Heart left ventricle (tissue), 16 donors: ENCODE measurements around the gene SHISA9. TPM values are rescaled to one million over a fixed set of nuclear protein-coding genes. Genes with fewer than 3 reads are reported as not detected.

ENCODE experiments used
- ATAC-seq, 4 donors: fragments of 200-7000 bp; cut with Tn5 transposase; one replicate each; pipeline ENCODE4 v1.9.1; 2020 to 2022; ENCODE audit warnings: moderate library complexity in 4 of 4, mild to moderate bottlenecking in 3 of 4, moderate number of reproducible peaks in 1 of 4
- DNase-seq, 5 donors: peaks; one replicate each; pipeline ENCODE4 v3.0.0-alpha.2; 2020
- H3K27ac ChIP-seq, 12 donors: fragments of 200-600 bp; sonication (generic) in 4 of 12; one replicate each; pipeline versions ENCODE4 v1.5.0 to v1.8.0; 2016 to 2022; ENCODE audit warnings: mild to moderate bottlenecking in 2 of 12
- H3K27me3 ChIP-seq, 9 donors: fragments of 200-600 bp; sonication (generic) in 2 of 9; one replicate each; pipeline versions ENCODE4 v1.5.1 to v1.8.0; 2016 to 2022; ENCODE audit warnings: mild to moderate bottlenecking in 3 of 9
- H3K36me3 ChIP-seq, 9 donors: fragments of 200-600 bp; sonication (generic) in 2 of 9; one replicate each; pipeline versions ENCODE4 v1.5.0 to v1.8.0; 2018 to 2022; ENCODE audit warnings: mild to moderate bottlenecking in 2 of 9
- H3K4me1 ChIP-seq, 12 donors: fragments of 200-600 bp; sonication (generic) in 4 of 12; one replicate each; pipeline versions ENCODE4 v1.5.0 to v1.8.0; 2016 to 2022; ENCODE audit warnings: mild to moderate bottlenecking in 3 of 12
- H3K4me3 ChIP-seq, 12 donors: fragments of 200-600 bp; sonication (generic) in 4 of 12; one replicate each; pipeline versions ENCODE4 v1.5.0 to v1.8.0; 2017 to 2022; ENCODE audit warnings: mild to moderate bottlenecking in 9 of 12, moderate library complexity in 4 of 12
- H3K9me3 ChIP-seq, 12 donors: fragments of 200-600 bp; sonication (generic) in 4 of 12; one replicate each; pipeline versions ENCODE4 v1.5.0 to v1.8.0; 2016 to 2022; ENCODE audit warnings: mild to moderate bottlenecking in 1 of 12
- POLR2A ChIP-seq, 2 donors: fragments of 450-650 bp; IDR thresholded peaks; one replicate each; pipeline ENCODE4 v1.6.1; 2017; ENCODE audit warnings: antibody characterized with exemption in 2 of 2, mild to moderate bottlenecking in 2 of 2, moderate library complexity in 2 of 2
- WGBS, 4 donors: extraction: QIAGEN DNeasy Blood & Tissue Kit in 2 of 4; methylation state at CpG; one replicate each; pipeline versions ENCODE4 v1.1.5 to v1.1.7; 2013 to 2018; 5-methylcytosine and 5-hydroxymethylcytosine counted together
- intact Hi-C, 10 donors: fragments of 100-400 bp; cut with DNase I; formaldehyde crosslinking; loops; one replicate each; pipeline versions ENCODE4 v1.11.1 to v1.14.2; 2022
- polyA plus RNA-seq, 2 donors: library from polyadenylated mRNA; stranded (reverse); fragments of 200-250 nt; gene quantifications; one replicate each; pipeline ENCODE4 v1.2.3, GENCODE V29; 2013
- total RNA-seq, 9 donors: library from RNA; depleted of rRNA in 2 of 9; stranded (reverse); fragments of >200 nt in 2 of 9; fragmentation: NEBNext Ultra II Directional in 3 of 9; extraction: Animal tissue kit (Norgen Biotek cat#: 25700) in 3 of 9; gene quantifications; one replicate each; pipeline versions ENCODE4 v1.1.0 to v1.2.4, GENCODE V29; 2016 to 2023
- TF ChIP-seq, protein P1 (sequence below), 12 donors: fragments of 200-600 bp; sonication (generic) in 4 of 12; IDR thresholded peaks; one replicate each; pipeline versions ENCODE4 v1.5.0 to v1.8.0; 2018 to 2022; ENCODE audit warnings: antibody characterized with exemption in 12 of 12, mild to moderate bottlenecking in 5 of 12
- donor health status: ischemic (EF 13 %, LVEDD 7.1; RV severe dilation, severe dysfunction).
- donor health status: healthy with polysubstance abuse.
- donor health status: DM: no; HTN: yes; CAD: no.
- donor health status: DM: no; HTN: no; CAD: no.
- donor health status: ischemic (EF 25% LVEDD 6.9; RV normal size, moderate dysfunction).
- donor health status: ischemic (EF 25% LVEDD 5.7; RV mildly dilated, moderate dysfunction).
- donor health status: healthy.
- donor health status: DM: yes; HTN: yes; CAD: no.
- donor health status: ischemic (EF 35%, LVEDD 5.7; RV mildly dilated, moderate dysfunction).
- donor health status: nonischemic (EF 11% LVEDD 7.7; RV severe dilation, severe dysfunction).
- donor health status: DM: yes; HTN: yes; CAD: no.
- donor health status: PGD.
- donor health status: ischemic (EF 29% LVEDD 5.4; RV normal size, mild dysfunction).
- donor health status: nonischemic (EF 23%, LVEDD 6.1; RV moderate dilation, normal function).

SHISA9 gene
- total and polyA plus RNA-seq, 11 donors: 0.08 to 0.83 (median 0.24) TPM; not detected in 1

- intact Hi-C loops: no loop called here
- Histone ChIP-seq H3K27me3 (peaks cover 0 to 7% (median 0%) of the 10 kb centered on the region in 9 donors), H3K4me3 (no peak overlapping the region), H3K9me3 (peaks cover 0 to 7% (median 0%) of the 10 kb centered on the region in 12 donors), H3K36me3 (no peaks in the 10 kb centered on the region), H3K4me1 (no peaks in the 10 kb centered on the region), H3K27ac (no peak overlapping the region)
- 63 to 83% (median 73%) methylated on average over 1 of the region's 1 CpG for WGBS, 4 donors
- no peak for ATAC-seq
- TF ChIP-seq, protein P1, sequence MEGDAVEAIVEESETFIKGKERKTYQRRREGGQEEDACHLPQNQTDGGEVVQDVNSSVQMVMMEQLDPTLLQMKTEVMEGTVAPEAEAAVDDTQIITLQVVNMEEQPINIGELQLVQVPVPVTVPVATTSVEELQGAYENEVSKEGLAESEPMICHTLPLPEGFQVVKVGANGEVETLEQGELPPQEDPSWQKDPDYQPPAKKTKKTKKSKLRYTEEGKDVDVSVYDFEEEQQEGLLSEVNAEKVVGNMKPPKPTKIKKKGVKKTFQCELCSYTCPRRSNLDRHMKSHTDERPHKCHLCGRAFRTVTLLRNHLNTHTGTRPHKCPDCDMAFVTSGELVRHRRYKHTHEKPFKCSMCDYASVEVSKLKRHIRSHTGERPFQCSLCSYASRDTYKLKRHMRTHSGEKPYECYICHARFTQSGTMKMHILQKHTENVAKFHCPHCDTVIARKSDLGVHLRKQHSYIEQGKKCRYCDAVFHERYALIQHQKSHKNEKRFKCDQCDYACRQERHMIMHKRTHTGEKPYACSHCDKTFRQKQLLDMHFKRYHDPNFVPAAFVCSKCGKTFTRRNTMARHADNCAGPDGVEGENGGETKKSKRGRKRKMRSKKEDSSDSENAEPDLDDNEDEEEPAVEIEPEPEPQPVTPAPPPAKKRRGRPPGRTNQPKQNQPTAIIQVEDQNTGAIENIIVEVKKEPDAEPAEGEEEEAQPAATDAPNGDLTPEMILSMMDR (IDR thresholded peaks at IDR 0.05): no peak
- TF ChIP-seq POLR2A (IDR thresholded peaks at IDR 0.05): no peak
- DNase-seq: no peak
These were observed 292.3 kb downstream of the SHISA9 start for GRCh38 chr16:13193721-13194120.

GRCh38 chr16:13194766-13195165, 293.4 kb downstream of the SHISA9 start:
- Histone ChIP-seq H3K4me1 (no peaks in the 10 kb centered on the region), H3K36me3 (no peaks in the 10 kb centered on the region), H3K4me3 (no peak overlapping the region), H3K27me3 (peaks cover 0 to 7% (median 0%) of the 10 kb centered on the region in 9 donors), H3K9me3 (peaks cover 0 to 7% (median 0%) of the 10 kb centered on the region in 12 donors), H3K27ac (no peak overlapping the region)
- no peak for TF ChIP-seq POLR2A (IDR thresholded peaks at IDR 0.05)
- TF ChIP-seq, protein P1 (IDR thresholded peaks at IDR 0.05): no peak
- DNase-seq (no peak), ATAC-seq (no peak)
- intact Hi-C loops: no loop called here
- 43 to 64% (median 52%) methylated on average over 2 of the region's 2 CpGs for WGBS, 4 donors

- TF ChIP-seq, protein P1 (IDR thresholded peaks at IDR 0.05): no peak
- no peak for TF ChIP-seq POLR2A (IDR thresholded peaks at IDR 0.05)
- DNase-seq (no peak), ATAC-seq (no peak)
- Histone ChIP-seq H3K4me1 (no peaks in the 10 kb centered on the region), H3K4me3 (no peak overlapping the region), H3K27ac (no peak overlapping the region), H3K9me3 (no peaks in the 10 kb centered on the region), H3K36me3 (no peaks in the 10 kb centered on the region), H3K27me3 (peaks cover 0 to 8% (median 0%) of the 10 kb centered on the region in 9 donors)
- intact Hi-C loops: no loop called here
These were observed 302.3 kb downstream of the SHISA9 start for GRCh38 chr16:13203725-13204124.

DNA sequence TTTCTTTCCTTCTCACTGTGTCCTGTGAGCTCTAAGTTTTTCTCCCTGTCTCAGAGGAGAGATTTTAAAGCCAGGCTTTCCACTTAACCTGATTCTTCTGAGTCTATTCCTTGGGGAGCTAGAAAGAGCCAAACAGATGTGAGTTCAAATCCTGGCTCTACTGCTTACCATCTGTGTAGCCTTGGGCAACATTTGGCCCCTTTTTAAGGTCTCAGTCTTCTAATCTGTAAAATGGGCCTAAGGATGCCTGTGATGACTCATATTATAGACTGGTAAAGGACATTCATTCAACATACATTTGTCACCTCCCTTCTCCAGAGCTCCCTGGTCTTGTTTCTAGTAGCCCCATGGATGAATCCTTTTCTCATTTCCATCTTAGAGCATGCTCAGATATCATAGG, 304.0 kb downstream of the SHISA9 start:
- no peaks in the 10 kb centered on the region for H3K36me3 ChIP-seq
- ATAC-seq: no peak
- intact Hi-C loops: no loop called here
- no peak for DNase-seq
- TF ChIP-seq, protein P1 (IDR thresholded peaks at IDR 0.05): no peak
- no peak for TF ChIP-seq POLR2A (IDR thresholded peaks at IDR 0.05)
- no peaks in the 10 kb centered on the region for H3K9me3 ChIP-seq
- H3K27ac ChIP-seq: no peak overlapping the region
- H3K27me3 ChIP-seq: peaks cover 0 to 8% (median 0%) of the 10 kb centered on the region in 9 donors
- no peaks in the 10 kb centered on the region for H3K4me1 ChIP-seq
- H3K4me3 ChIP-seq: no peak overlapping the region
